ENCODE results near the gene PRDM2. TPM values are rescaled to one million over a fixed set of nuclear protein-coding genes. Genes with fewer than 3 reads are reported as not detected.

Gene PRDM2
- total RNA-seq, 1 experiment from 2014 or later = 36.0 TPM

GRCh38 chr1:13756557-13757315 lies 56.7 kb downstream of the PRDM2 start:
- Histone ChIP-seq H3K79me2 (ENCODE audit: low read length) (peaks cover 98% of the 10 kb centered on the region), H3K4me1 (ENCODE audit: low read length) (peaks cover 81% of the 10 kb centered on the region), H3K4me3 (ENCODE audit: low read length) (no peak overlapping the region), H4K20me1 (ENCODE audit: insufficient read depth, low read depth, low read length) (peaks cover 21% of the 10 kb centered on the region), H3K9me2 (replicated peaks; ENCODE audit: insufficient read depth, low read length) (no peaks in the 10 kb centered on the region), H3K27ac (ENCODE audit: low read length) (no peak overlapping the region), H3K36me3 (ENCODE audit: insufficient read depth, low read length) (no peaks in the 10 kb centered on the region), H2AFZ (ENCODE audit: low read length) (no peak overlapping the region), H3K9ac (ENCODE audit: low read length) (no peak overlapping the region), H3K4me2 (ENCODE audit: low read depth, low read length, poor library complexity, severe bottlenecking) (peak overlapping the region; percentile 11), H3K27me3 (ENCODE audit: low read length) (no peaks in the 10 kb centered on the region), H3K9me3 (ENCODE audit: low read length) (no peaks in the 10 kb centered on the region)
- DNase-seq = no peak

GRCh38 chr1:13757693-13758092 lies 57.7 kb downstream of the PRDM2 start:
- peaks cover 17% of the 10 kb centered on the region for H4K20me1 ChIP-seq (ENCODE audit: insufficient read depth, low read depth, low read length)

DNA sequence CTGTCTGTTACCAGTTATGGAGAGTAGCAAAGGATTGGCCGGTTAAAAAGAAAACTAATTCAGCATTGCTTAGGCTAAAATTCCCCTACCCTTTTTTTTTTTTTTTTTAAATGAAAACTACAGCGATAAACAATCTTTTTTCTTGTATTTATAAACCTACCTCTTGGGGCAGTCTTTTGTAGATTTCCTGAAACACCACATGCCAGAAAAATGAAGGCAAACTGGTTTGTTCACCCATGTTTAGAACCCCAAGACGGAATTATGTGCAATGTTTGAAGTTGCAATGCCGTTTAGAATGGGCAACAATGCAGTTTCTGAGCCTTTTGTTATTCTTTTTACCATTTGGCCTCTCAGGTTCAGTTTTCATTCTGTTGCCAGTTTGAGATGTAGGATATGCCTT lies 59.1 kb downstream of the PRDM2 start:
- Histone ChIP-seq H3K9ac (ENCODE audit: low read length) (no peak overlapping the region), H3K9me3 (ENCODE audit: low read length) (no peaks in the 10 kb centered on the region), H3K4me1 (ENCODE audit: low read length) (peaks cover 80% of the 10 kb centered on the region), H3K79me2 (ENCODE audit: low read length) (peaks cover 98% of the 10 kb centered on the region), H2AFZ (ENCODE audit: low read length) (no peak overlapping the region), H3K27ac (ENCODE audit: low read length) (no peak overlapping the region), H3K27me3 (ENCODE audit: low read length) (no peaks in the 10 kb centered on the region), H3K36me3 (ENCODE audit: insufficient read depth, low read length) (no peaks in the 10 kb centered on the region), H3K9me2 (replicated peaks; ENCODE audit: insufficient read depth, low read length) (no peaks in the 10 kb centered on the region), H3K4me3 (ENCODE audit: low read length) (no peak overlapping the region), H4K20me1 (ENCODE audit: insufficient read depth, low read depth, low read length) (peaks cover 11% of the 10 kb centered on the region), H3K4me2 (ENCODE audit: low read depth, low read length, poor library complexity, severe bottlenecking) (peak overlapping the region; percentile 5)
- no peak for DNase-seq

More at GRCh38 chr1:13757693-13758092, 57.7 kb downstream of the PRDM2 start:
- Histone ChIP-seq H3K4me1 (ENCODE audit: low read length) (peaks cover 80% of the 10 kb centered on the region), H3K4me3 (ENCODE audit: low read length) (no peak overlapping the region), H3K4me2 (ENCODE audit: low read depth, low read length, poor library complexity, severe bottlenecking) (peak overlapping the region; percentile 5), H3K79me2 (ENCODE audit: low read length) (peaks cover 98% of the 10 kb centered on the region), H3K9ac (ENCODE audit: low read length) (no peak overlapping the region), H3K9me2 (replicated peaks; ENCODE audit: insufficient read depth, low read length) (no peaks in the 10 kb centered on the region), H3K36me3 (ENCODE audit: insufficient read depth, low read length) (no peaks in the 10 kb centered on the region), H3K27me3 (ENCODE audit: low read length) (no peaks in the 10 kb centered on the region), H2AFZ (ENCODE audit: low read length) (no peak overlapping the region), H3K27ac (ENCODE audit: low read length) (no peak overlapping the region), H3K9me3 (ENCODE audit: low read length) (no peaks in the 10 kb centered on the region)
- DNase-seq = no peak

- Histone ChIP-seq H3K9ac (ENCODE audit: low read length) (no peak overlapping the region), H3K4me1 (ENCODE audit: low read length) (peaks cover 76% of the 10 kb centered on the region), H3K4me2 (ENCODE audit: low read depth, low read length, poor library complexity, severe bottlenecking) (no peak overlapping the region), H3K9me3 (ENCODE audit: low read length) (no peaks in the 10 kb centered on the region), H3K27ac (ENCODE audit: low read length) (no peak overlapping the region), H2AFZ (ENCODE audit: low read length) (no peak overlapping the region), H3K9me2 (replicated peaks; ENCODE audit: insufficient read depth, low read length) (no peaks in the 10 kb centered on the region), H3K4me3 (ENCODE audit: low read length) (no peak overlapping the region), H3K36me3 (ENCODE audit: insufficient read depth, low read length) (no peaks in the 10 kb centered on the region), H4K20me1 (ENCODE audit: insufficient read depth, low read depth, low read length) (peaks cover 5% of the 10 kb centered on the region; the same call in 1 of the 2 replicates), H3K79me2 (ENCODE audit: low read length) (peaks cover 98% of the 10 kb centered on the region), H3K27me3 (ENCODE audit: low read length) (no peaks in the 10 kb centered on the region)
- DNase-seq = no peak
Measured at GRCh38 chr1:13760340-13760739, 60.4 kb downstream of the PRDM2 start.

GRCh38 chr1:13760921-13761320 lies 60.9 kb downstream of the PRDM2 start:
- H4K20me1 ChIP-seq (ENCODE audit: insufficient read depth, low read depth, low read length) = peaks cover 7% of the 10 kb centered on the region; the same call in 1 of the 2 replicates
- H3K79me2 ChIP-seq (ENCODE audit: low read length) = peaks cover 99% of the 10 kb centered on the region
- H3K4me1 ChIP-seq (ENCODE audit: low read length) = peaks cover 75% of the 10 kb centered on the region
- no peak for DNase-seq
- H2AFZ ChIP-seq (ENCODE audit: low read length) = no peak overlapping the region
- no peaks in the 10 kb centered on the region for H3K9me3 ChIP-seq (ENCODE audit: low read length)
- H3K4me2 ChIP-seq (ENCODE audit: low read depth, low read length, poor library complexity, severe bottlenecking) = no peak overlapping the region
- H3K36me3 ChIP-seq (ENCODE audit: insufficient read depth, low read length) = no peaks in the 10 kb centered on the region
- H3K27ac ChIP-seq (ENCODE audit: low read length) = no peak overlapping the region
- no peak overlapping the region for H3K9ac ChIP-seq (ENCODE audit: low read length)
- H3K9me2 ChIP-seq (replicated peaks; ENCODE audit: insufficient read depth, low read length) = no peaks in the 10 kb centered on the region
- H3K27me3 ChIP-seq (ENCODE audit: low read length) = no peaks in the 10 kb centered on the region
- H3K4me3 ChIP-seq (ENCODE audit: low read length) = no peak overlapping the region

GRCh38 chr1:13761883-13762282 lies 61.9 kb downstream of the PRDM2 start:
- Histone ChIP-seq H3K79me2 (ENCODE audit: low read length) (peaks cover 100% of the 10 kb centered on the region), H3K27ac (ENCODE audit: low read length) (no peak overlapping the region), H3K36me3 (ENCODE audit: insufficient read depth, low read length) (no peaks in the 10 kb centered on the region), H3K9me3 (ENCODE audit: low read length) (no peaks in the 10 kb centered on the region), H3K4me3 (ENCODE audit: low read length) (no peak overlapping the region), H3K9ac (ENCODE audit: low read length) (no peak overlapping the region), H3K9me2 (replicated peaks; ENCODE audit: insufficient read depth, low read length) (no peaks in the 10 kb centered on the region), H2AFZ (ENCODE audit: low read length) (no peak overlapping the region), H4K20me1 (ENCODE audit: insufficient read depth, low read depth, low read length) (peaks cover 14% of the 10 kb centered on the region; the same call in 1 of the 2 replicates), H3K4me1 (ENCODE audit: low read length) (peaks cover 75% of the 10 kb centered on the region), H3K27me3 (ENCODE audit: low read length) (no peaks in the 10 kb centered on the region), H3K4me2 (ENCODE audit: low read depth, low read length, poor library complexity, severe bottlenecking) (no peak overlapping the region)
- DNase-seq = no peak

- Histone ChIP-seq H3K9me3 (ENCODE audit: low read length) (no peaks in the 10 kb centered on the region), H3K9me2 (replicated peaks; ENCODE audit: insufficient read depth, low read length) (no peaks in the 10 kb centered on the region), H3K36me3 (ENCODE audit: insufficient read depth, low read length) (no peaks in the 10 kb centered on the region), H3K4me2 (ENCODE audit: low read depth, low read length, poor library complexity, severe bottlenecking) (no peak overlapping the region), H4K20me1 (ENCODE audit: insufficient read depth, low read depth, low read length) (peaks cover 14% of the 10 kb centered on the region; the same call in 1 of the 2 replicates), H3K4me3 (ENCODE audit: low read length) (no peak overlapping the region), H2AFZ (ENCODE audit: low read length) (no peak overlapping the region), H3K27ac (ENCODE audit: low read length) (no peak overlapping the region), H3K79me2 (ENCODE audit: low read length) (peaks cover 100% of the 10 kb centered on the region), H3K27me3 (ENCODE audit: low read length) (no peaks in the 10 kb centered on the region), H3K4me1 (ENCODE audit: low read length) (peaks cover 67% of the 10 kb centered on the region), H3K9ac (ENCODE audit: low read length) (no peak overlapping the region)
- no peak for DNase-seq
Measured at GRCh38 chr1:13762642-13763041, 62.7 kb downstream of the PRDM2 start.

GRCh38 chr1:13763222-13763621 lies 63.2 kb downstream of the PRDM2 start:
- H3K79me2 ChIP-seq (ENCODE audit: low read length) = peaks cover 100% of the 10 kb centered on the region
- H3K27ac ChIP-seq (ENCODE audit: low read length) = no peak overlapping the region
- DNase-seq = no peak
- H3K27me3 ChIP-seq (ENCODE audit: low read length) = no peaks in the 10 kb centered on the region
- H2AFZ ChIP-seq (ENCODE audit: low read length) = no peak overlapping the region
- H3K4me1 ChIP-seq (ENCODE audit: low read length) = peaks cover 63% of the 10 kb centered on the region
- no peak overlapping the region for H3K9ac ChIP-seq (ENCODE audit: low read length)
- H3K4me2 ChIP-seq (ENCODE audit: low read depth, low read length, poor library complexity, severe bottlenecking) = no peak overlapping the region
- no peaks in the 10 kb centered on the region for H3K9me2 ChIP-seq (replicated peaks; ENCODE audit: insufficient read depth, low read length)
- H4K20me1 ChIP-seq (ENCODE audit: insufficient read depth, low read depth, low read length) = peaks cover 14% of the 10 kb centered on the region; the same call in 1 of the 2 replicates
- H3K9me3 ChIP-seq (ENCODE audit: low read length) = no peaks in the 10 kb centered on the region
- no peaks in the 10 kb centered on the region for H3K36me3 ChIP-seq (ENCODE audit: insufficient read depth, low read length)
- no peak overlapping the region for H3K4me3 ChIP-seq (ENCODE audit: low read length)

All from Karpas-422 (cell line).